BJ (cell line): ENCODE data around the gene DIAPH3. TPM values are rescaled to one million over a fixed set of nuclear protein-coding genes. Genes with fewer than 3 reads are reported as not detected.

Experiments
- CTCF ChIA-PET: fragments of 350-600 bp; formaldehyde crosslinking; extraction: SDS; loops from one replicate; lab custom pipeline; 2021; ENCODE audit warnings: antibody characterized with exemption, inconsistent platforms; lab: Yijun Ruan, JAX
- POLR2A ChIA-PET: fragments of 300-600 bp; sonication (Branson Sonifier 250); formaldehyde crosslinking; extraction: SDS; loops from one replicate; lab custom pipeline; 2021; ENCODE audit warnings: antibody characterized with exemption; lab: Charles Lee
- DNase-seq: peaks from one replicate; pipeline ENCODE4 v3.0.0-alpha.2; 2011; ENCODE audit warnings: low read depth
- H3K27me3 ChIP-seq: 2 replicates; pipeline ENCODE4 v1.6.0; 2011; ENCODE audit warnings: low read length; ENCODE audit not compliant: control insufficient read depth, insufficient read depth
- H3K36me3 ChIP-seq: 2 replicates; pipeline ENCODE4 v1.5.1; 2011; ENCODE audit warnings: low read length; ENCODE audit not compliant: control insufficient read depth, insufficient read depth
- H3K4me3 ChIP-seq: 2 replicates; pipeline ENCODE4 v1.5.1; 2011; ENCODE audit warnings: low read depth, mild to moderate bottlenecking, control low read depth, low read length
- polyA plus RNA-seq: library from polyadenylated mRNA; depleted of rRNA; stranded (reverse); fragments of >200 nt; gene quantifications from 2 replicates; pipeline ENCODE4 v1.2.3, GENCODE V29; 2011
- TF ChIP-seq, protein P1 (sequence below): IDR thresholded peaks from 2 replicates; pipeline ENCODE4 v1.5.1; 2011; ENCODE audit warnings: low read depth, mild to moderate bottlenecking, control low read depth, inconsistent platforms, low read length, moderate library complexity; ENCODE audit not compliant: insufficient read depth

Gene DIAPH3
- polyA plus RNA-seq, 1 experiment: 8.5 TPM

DNA sequence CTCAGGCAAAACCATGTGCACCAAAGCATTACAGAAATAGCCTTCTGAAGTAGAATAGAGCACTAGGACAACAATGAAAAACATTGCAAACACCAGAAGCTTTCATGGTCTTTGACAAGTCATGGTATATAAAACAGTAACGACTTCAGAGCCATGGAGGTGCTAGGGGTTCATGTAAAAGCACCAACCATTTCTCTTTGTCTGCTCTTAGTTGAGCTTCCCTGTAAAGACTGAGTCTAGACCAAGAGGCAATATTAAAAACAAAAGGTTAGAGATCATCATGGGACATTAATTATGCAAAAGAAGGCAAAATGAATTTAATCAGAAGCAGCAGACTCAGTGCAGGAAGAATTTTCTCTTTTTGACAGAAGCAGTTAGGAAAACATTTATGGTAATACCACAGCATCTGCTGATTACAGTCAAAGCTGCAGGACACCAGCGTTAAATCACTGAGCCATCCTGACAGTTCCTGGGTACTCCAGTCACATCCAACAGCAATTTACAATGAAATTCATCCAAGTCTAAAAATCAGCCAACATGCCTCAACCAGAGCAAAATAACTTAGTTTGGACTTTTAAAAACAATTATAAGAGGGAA is 476.8 kb downstream of the DIAPH3 start:
- Histone ChIP-seq H3K27me3 (no peaks in the 10 kb centered on the region), H3K36me3 (no peaks in the 10 kb centered on the region), H3K4me3 (no peak overlapping the region)
- CTCF ChIA-PET: interaction anchor here (1.2 to 2.5 kb wide), 3 partner anchors 15 to 295 kb away, joined by 3 to 7 read pairs (median 6); no protein-coding TSS in a partner anchor
- POLR2A ChIA-PET: no interaction called here
- no peak for DNase-seq
- TF ChIP-seq, protein P1, sequence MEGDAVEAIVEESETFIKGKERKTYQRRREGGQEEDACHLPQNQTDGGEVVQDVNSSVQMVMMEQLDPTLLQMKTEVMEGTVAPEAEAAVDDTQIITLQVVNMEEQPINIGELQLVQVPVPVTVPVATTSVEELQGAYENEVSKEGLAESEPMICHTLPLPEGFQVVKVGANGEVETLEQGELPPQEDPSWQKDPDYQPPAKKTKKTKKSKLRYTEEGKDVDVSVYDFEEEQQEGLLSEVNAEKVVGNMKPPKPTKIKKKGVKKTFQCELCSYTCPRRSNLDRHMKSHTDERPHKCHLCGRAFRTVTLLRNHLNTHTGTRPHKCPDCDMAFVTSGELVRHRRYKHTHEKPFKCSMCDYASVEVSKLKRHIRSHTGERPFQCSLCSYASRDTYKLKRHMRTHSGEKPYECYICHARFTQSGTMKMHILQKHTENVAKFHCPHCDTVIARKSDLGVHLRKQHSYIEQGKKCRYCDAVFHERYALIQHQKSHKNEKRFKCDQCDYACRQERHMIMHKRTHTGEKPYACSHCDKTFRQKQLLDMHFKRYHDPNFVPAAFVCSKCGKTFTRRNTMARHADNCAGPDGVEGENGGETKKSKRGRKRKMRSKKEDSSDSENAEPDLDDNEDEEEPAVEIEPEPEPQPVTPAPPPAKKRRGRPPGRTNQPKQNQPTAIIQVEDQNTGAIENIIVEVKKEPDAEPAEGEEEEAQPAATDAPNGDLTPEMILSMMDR: no peak

GRCh38 chr13:59684105-59684504 is 479.6 kb downstream of the DIAPH3 start:
- DNase-seq: no peak
- Histone ChIP-seq H3K36me3 (no peaks in the 10 kb centered on the region), H3K27me3 (no peaks in the 10 kb centered on the region), H3K4me3 (no peak overlapping the region)
- ChIA-PET POLR2A (no interaction called here), CTCF (interaction anchor here (1.0 to 2.1 kb wide), 4 partner anchors 9 to 292 kb away, joined by 3 to 9 read pairs (median 6); no protein-coding TSS in a partner anchor)
- TF ChIP-seq, protein P1: no peak

- no peaks in the 10 kb centered on the region for H3K27me3 ChIP-seq
- POLR2A ChIA-PET: no interaction called here
- TF ChIP-seq, protein P1: no peak
- no peak overlapping the region for H3K4me3 ChIP-seq
- CTCF ChIA-PET: interaction anchor here (0.6 to 9.1 kb wide), 13 partner anchors 10 to 648 kb away, joined by 3 to 96 read pairs (median 4); no protein-coding TSS in a partner anchor
- DNase-seq: no peak
- no peaks in the 10 kb centered on the region for H3K36me3 ChIP-seq
Measured at GRCh38 chr13:59681636-59682311, 482.0 kb downstream of the DIAPH3 start.

DNA sequence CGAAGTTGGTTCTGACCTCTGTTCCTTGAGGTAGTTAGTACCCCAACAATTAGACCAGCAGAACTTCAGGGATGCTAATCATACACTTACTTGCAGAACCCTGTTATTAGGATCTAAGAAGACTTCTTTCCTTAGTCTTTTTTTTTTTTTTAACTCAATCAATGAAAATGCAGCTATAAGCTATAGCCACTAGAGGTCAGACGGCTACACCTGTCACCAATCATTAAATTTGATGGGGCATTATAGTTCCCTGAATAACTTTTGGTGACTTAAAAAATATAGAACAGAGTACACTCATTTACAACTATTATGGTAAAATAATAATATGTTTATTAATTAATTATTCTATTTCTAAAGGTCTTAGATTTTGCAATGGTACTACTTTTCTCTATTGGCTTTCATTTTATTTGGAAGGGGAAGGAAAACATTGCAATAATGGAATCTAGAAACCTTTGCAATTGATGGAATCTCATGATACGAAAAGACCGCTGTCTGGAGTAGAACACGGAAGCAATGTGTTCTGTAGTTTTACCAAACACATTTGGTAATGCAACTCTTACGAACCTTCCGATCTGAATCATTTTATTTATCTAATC is 483.2 kb downstream of the DIAPH3 start:
- Histone ChIP-seq H3K36me3 (no peaks in the 10 kb centered on the region), H3K27me3 (no peaks in the 10 kb centered on the region), H3K4me3 (no peak overlapping the region)
- TF ChIP-seq, protein P1: peak; percentile 73
- DNase-seq: no peak
- CTCF ChIA-PET: interaction anchor here (0.7 to 9.1 kb wide), 16 partner anchors 10 to 751 kb away, joined by 3 to 96 read pairs (median 4); no protein-coding TSS in a partner anchor
- POLR2A ChIA-PET: interaction anchor here (0.6 kb wide), 2 partner anchors 65 to 288 kb away, joined by 3 to 9 read pairs; no protein-coding TSS in a partner anchor

DNA sequence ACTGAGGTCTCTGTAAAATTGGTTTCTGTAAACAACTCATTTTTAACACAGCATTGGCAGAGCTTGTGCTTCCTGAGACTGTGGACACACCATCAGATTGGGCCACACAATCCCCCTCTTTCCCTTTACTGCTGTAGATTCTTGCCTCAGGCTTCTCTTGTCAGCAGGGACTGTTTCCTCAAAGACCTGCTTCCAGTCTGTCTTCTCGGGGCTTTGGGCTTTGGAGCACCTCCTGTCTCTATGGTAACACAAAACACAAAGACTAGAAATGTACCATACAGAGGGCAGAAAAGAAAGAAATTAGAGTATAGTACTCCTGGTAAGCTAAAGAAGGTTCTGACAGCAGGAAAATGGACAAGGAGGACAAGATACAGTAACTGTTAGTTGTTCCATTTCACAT is 484.5 kb downstream of the DIAPH3 start:
- CTCF ChIA-PET: interaction anchor here (0.6 to 9.1 kb wide), 13 partner anchors 9 to 547 kb away, joined by 3 to 96 read pairs (median 4); no protein-coding TSS in a partner anchor
- POLR2A ChIA-PET: interaction anchor here (1.1 kb wide), 1 partner anchor 220 kb away, joined by 3 read pairs; no protein-coding TSS in a partner anchor
- DNase-seq: no peak
- Histone ChIP-seq H3K27me3 (no peaks in the 10 kb centered on the region), H3K36me3 (no peaks in the 10 kb centered on the region), H3K4me3 (no peak overlapping the region)
- TF ChIP-seq, protein P1: no peak
